Measurements from ENCODE around the gene CRABP2. TPM values are rescaled to one million over a fixed set of nuclear protein-coding genes. Genes with fewer than 3 reads are reported as not detected.

CRABP2 gene
- total RNA-seq, 2 experiments from 2014 or later, result 0.78 to 0.89 TPM

DNA sequence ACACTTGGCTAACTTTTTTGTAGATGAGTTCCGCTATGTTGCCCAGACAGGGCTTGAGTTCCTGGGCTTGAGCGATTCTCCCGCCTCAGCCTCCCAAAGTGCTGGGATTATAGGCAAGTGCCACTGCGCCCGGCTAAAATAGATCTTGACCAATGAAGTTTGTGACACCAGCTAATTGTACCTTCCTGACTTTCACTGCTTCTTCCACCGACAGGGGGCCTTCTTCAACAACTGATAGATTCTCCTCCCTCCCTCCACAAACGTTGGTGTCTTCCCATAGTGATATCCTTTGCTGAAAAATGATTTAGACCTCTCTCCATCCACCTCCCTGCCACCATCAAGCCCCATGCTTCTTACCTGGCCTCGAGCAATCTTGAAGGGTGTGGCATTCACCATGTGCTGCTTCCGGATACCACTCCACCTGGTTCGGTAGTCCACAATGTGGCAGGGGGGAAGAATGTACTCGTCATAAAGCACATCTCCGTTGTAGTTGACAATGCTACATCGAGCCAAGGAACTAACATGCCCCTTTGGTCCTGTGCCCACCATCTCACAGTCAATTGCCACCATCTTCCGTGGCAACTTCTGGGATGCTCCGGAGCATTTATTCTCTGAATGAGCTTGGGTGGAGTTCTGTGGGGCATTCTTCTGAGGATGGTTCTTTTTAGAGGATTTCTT, 21.3 kb upstream of the CRABP2 start:
- ChIA-PET CTCF (interaction anchor here (0.7 to 11.7 kb wide), 41 partner anchors 10 to 161 kb away, joined by 3 to 164 read pairs (median 5); partner anchors contain the start of genes CRABP2, HDGF, INSRR and MRPL24), POLR2A (interaction anchor here (1.0 to 2.1 kb wide), 4 partner anchors 15 to 37 kb away, joined by 3 to 12 read pairs (median 4); partner anchors contain the start of genes HDGF and MRPL24)

DNA sequence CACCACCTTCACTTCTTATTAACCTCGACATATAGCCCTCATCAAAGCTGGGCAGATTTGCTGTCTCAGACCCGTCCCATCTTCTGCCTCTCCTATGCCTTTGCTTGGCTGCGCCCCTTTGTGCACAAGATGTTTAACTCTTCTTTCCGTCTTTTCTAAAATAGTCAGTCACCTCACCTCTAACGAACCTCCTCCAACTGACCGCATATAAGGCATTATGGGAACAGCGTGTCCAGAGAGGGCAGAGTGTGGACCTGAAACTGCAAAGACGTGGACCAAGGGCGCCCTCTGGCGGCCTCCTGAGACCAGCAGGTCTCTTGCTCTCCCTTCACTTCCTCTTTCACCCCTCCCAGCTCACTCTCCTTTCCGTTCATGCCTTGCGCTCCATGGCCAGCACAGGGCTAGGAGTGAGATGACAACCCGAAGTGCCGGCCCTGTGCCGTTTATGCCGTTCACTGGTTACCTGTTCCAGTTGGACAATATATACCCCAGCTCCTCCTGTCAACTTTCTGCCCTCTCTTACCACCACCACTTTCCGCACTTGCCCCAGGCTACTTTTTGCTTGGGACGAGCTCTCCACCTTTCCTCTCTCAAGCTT, 20.4 kb upstream of the CRABP2 start:
- ChIA-PET POLR2A (interaction anchor here (1.0 to 2.1 kb wide), 5 partner anchors 15 to 82 kb away, joined by 3 to 12 read pairs (median 4); partner anchors contain the start of genes HDGF and MRPL24), CTCF (interaction anchor here (0.7 to 11.7 kb wide), 46 partner anchors 11 to 241 kb away, joined by 3 to 164 read pairs (median 5); partner anchors contain the start of genes CRABP2, HDGF, INSRR and MRPL24)

DNA sequence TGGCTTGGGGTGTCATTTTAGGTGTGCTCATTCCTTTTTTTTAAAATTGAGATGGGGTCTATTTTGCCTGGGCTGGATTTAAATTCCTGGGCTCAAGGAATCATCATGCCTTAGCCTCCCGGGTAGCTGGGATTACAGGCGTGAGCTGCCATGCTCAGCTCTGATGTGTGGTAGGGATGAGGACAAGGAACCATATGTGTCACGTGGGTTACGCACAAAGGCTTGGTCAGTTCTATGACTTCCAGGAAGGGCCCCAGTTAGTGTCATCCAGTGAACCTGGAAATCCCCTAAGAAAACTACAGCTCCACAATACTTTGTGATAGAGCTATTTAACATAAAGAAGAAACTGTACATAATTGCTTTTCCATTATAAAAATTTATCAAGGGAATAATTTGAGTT, 16.2 kb upstream of the CRABP2 start:
- POLR2A ChIA-PET, result interaction anchor here (1.0 kb wide), 2 partner anchors 14 to 16 kb away, joined by 4 to 5 read pairs; partner anchors contain the start of gene CRABP2
- CTCF ChIA-PET, result interaction anchor here (0.8 to 11.7 kb wide), 6 partner anchors 15 to 139 kb away, joined by 3 to 164 read pairs (median 4); partner anchors contain the start of genes HDGF and NTRK1

DNA sequence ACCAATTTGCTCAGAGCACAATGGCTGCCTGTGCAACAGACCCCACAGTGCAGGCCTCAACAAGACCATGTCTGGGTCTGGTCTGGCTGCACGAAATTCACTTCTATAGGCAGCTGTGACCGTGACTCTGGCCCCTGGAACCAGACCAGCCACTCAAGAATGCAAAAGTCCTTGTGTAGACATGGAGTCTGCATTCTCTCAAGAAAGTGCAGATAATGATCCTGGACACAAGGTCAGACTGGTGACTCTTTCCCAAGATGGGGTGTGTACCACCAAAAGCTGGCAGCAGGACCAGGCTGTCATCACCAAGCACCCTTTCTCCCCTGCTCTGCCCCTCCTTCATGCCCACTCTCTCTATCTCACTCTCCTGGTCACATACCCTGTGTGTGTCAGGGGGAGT, 15.7 kb upstream of the CRABP2 start:
- ChIA-PET POLR2A (interaction anchor here (1.0 kb wide), 2 partner anchors 14 to 16 kb away, joined by 4 to 5 read pairs; partner anchors contain the start of gene CRABP2), CTCF (interaction anchor here (1.3 to 11.7 kb wide), 5 partner anchors 14 to 139 kb away, joined by 3 to 164 read pairs (median 5); partner anchors contain the start of genes HDGF and NTRK1)

DNA sequence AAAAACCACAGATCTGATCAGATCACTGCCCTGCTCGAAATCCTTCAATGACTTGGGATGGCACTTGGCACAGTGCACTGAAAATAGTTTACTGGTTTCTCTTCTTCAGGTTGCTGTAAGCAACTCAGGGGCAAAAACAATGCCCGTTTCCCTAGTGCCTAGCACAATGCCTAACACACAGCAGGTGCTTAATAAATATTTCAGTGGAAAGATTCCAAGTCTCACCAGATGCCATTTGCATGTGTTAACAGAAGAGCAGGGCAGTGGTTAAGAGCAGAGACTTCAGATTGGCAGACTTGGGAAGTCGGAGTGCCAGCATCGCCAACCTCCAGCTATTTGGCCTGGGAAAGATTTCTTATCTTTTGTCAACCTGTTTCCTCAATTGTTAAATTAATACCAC, 12.0 kb upstream of the CRABP2 start:
- CTCF ChIA-PET, result interaction anchor here (1.0 kb wide), 1 partner anchor 27 kb away, joined by 3 read pairs; no protein-coding TSS in a partner anchor
- POLR2A ChIA-PET, result no interaction called here

DNA sequence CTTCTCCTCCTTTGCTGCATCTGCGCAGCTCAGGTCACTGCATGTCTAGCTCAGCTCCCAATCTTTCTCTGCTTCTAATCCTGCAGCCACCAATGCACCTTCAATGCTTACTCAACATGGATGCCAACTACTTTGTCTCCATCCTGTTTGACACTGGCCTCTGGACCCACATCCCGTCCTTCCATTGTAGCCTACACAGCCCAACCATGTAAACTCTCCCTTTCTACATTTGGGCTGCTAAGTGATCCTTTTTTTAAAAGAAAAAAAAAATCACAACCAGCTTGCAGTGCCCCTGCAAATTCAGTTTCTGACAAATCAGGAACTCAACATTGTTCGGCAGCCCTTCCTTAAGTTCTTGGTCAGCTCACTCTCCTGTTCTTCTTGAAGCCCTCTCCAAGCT, 9.4 kb upstream of the CRABP2 start:
- CTCF ChIA-PET, result interaction anchor here (1.3 to 4.3 kb wide), 5 partner anchors 9 to 175 kb away, joined by 3 to 32 read pairs (median 4); partner anchors contain the start of genes CRABP2, ISG20L2 and METTL25B
- POLR2A ChIA-PET, result no interaction called here

DNA sequence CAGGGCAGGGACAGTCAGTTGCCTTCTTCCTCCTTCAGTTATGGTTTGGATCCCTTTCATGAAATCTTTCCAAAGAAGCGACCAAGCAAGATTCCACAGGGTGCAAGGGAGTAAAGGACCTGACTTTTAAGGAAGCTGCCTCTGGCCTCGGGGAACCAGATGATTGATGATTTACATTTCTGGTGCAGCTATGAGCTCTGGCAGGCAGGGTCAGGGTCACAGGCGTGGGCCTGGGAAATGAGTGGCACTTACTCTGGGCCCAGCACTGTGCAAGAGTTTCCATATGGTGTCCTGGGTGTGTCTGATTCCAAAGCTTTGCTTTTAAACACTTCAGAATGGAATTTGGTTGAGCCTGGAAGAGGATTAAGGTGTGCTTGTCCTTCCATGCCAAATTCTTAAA, 7.2 kb upstream of the CRABP2 start:
- ChIA-PET POLR2A (no interaction called here), CTCF (interaction anchor here (1.1 to 4.3 kb wide), 4 partner anchors 10 to 88 kb away, joined by 3 to 32 read pairs (median 10); partner anchors contain the start of genes ISG20L2 and METTL25B)

DNA sequence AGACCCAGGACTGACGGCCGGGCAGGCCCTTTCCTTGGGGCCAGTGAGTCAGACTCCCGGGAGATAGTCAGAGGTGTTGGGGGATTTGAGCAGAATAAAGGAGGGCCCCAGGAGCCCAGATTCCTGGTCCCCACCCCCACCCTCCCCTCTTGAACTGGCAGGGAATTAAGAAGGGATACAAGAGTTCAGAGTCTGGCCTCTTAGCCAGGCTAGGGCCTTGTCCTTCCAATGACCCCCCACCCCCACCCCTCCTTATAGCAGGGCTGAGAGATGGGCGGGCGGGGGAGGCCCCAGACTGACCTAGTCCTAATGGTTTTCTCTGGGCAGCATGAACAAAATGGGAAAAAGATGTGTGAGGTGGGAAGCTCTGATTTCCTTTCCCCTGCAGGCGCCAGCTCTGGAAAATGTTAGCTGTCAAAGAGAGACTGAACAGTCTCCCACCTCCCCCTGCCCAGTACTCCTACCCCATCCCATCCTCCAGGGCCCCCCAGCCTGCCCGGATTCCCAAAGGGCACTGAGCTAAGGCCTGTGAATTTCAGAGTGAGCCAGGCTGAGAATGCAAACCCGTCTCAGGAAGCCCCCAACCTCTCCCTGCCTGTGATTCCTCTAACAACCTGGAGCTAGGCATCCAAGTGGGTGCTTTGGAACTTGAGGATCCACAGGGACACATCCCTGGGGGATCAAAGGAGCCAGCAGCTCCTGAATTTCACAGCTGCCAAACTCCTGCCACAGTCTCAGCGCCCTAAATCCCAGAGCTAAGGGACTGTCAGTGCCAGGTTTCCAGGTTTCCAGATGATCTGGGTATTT, 5.8 kb upstream of the CRABP2 start:
- ChIA-PET POLR2A (no interaction called here), CTCF (interaction anchor here (0.6 to 3.7 kb wide), 7 partner anchors 9 to 107 kb away, joined by 3 to 17 read pairs (median 3); no protein-coding TSS in a partner anchor)

DNA sequence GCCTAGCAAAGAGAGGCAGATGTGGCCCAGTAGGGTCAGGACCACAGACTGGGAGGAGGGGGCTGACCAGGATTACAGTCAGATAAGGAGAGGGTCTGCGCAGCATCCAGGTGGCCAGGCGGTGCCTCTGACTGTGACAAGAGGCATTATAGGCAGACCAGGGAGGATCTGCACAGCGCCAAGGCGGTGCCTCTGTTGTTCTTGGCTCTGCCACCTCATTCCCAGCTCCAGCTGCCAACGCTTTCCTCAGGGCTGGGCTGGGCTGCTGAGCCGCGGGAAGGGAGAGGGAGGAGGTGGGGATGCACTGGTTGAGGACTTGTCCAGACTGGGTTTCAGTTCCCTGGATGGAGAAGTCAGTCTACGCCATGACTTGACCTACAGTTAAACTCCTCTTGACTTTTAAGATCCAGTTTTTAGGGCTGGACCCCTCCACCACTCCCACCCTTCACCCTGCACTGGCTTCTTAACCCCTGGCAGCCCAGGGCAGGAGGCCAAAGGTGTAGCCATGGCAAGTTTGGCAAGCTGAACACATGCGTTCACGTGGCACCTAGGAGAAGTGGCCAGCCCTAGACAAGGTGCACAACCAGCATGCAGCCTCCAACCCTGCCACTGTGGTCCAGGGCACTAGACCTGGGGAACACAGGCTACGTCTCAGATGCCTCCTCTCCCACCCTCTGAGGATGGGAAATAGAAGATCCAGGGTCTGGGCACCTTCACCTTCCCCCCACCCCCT, 4.5 kb upstream of the CRABP2 start:
- POLR2A ChIA-PET, result no interaction called here
- CTCF ChIA-PET, result interaction anchor here (0.7 to 3.7 kb wide), 3 partner anchors 8 to 20 kb away, joined by 3 to 17 read pairs (median 6); no protein-coding TSS in a partner anchor

DNA sequence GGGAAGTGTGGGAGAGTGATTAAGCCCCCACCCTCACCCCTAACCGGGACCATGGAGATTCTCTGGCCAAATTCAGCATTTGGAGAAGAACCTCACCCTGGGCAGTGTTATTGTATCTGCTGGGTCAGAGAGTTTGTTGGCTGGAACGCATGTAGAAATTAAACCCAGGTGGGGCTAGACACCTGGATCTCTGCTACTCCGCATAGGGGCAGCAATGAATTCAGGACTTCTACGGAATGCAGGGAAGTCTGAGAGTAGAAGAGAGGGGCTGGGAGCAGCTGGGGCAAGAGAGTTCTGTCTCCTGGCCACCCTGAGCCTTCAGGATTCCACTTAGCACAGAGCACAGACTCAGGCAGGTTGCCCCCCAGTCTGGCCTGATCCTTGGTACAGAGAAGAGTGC, 3.6 kb upstream of the CRABP2 start:
- ChIA-PET POLR2A (interaction anchor here (1.2 kb wide), 1 partner anchor 18 kb away, joined by 4 read pairs; no protein-coding TSS in a partner anchor), CTCF (interaction anchor here (0.7 to 6.3 kb wide), 3 partner anchors 18 to 48 kb away, joined by 3 to 61 read pairs (median 6); partner anchors contain the start of genes ISG20L2 and METTL25B)

DNA sequence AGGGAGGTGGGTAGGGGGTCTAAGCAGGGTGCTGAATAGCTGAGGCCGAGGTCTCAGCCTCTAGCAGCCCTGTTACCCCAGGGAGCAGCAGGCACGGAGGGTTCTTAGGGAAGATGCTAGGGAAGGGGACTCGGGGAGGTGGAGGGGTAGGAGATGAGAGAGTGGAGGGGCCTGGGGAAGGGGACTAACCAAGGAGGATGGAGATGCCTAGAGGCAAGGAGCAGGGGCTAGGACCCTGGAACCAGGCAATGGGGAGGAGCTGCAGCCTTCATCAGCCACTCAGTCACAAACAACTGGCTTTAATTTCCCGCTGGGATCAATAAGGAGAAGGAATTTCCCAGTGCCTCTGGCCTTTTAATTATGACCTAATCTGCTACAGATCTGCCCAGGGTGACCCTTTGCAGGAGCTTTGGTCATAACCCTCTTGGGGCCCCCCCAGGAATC, 2.9 kb upstream of the CRABP2 start:
- ChIA-PET POLR2A (interaction anchor here (1.2 kb wide), 1 partner anchor 19 kb away, joined by 4 read pairs; no protein-coding TSS in a partner anchor), CTCF (interaction anchor here (0.7 to 10.5 kb wide), 5 partner anchors 18 to 49 kb away, joined by 3 to 119 read pairs (median 25); partner anchors contain the start of genes ISG20L2 and METTL25B)

DNA sequence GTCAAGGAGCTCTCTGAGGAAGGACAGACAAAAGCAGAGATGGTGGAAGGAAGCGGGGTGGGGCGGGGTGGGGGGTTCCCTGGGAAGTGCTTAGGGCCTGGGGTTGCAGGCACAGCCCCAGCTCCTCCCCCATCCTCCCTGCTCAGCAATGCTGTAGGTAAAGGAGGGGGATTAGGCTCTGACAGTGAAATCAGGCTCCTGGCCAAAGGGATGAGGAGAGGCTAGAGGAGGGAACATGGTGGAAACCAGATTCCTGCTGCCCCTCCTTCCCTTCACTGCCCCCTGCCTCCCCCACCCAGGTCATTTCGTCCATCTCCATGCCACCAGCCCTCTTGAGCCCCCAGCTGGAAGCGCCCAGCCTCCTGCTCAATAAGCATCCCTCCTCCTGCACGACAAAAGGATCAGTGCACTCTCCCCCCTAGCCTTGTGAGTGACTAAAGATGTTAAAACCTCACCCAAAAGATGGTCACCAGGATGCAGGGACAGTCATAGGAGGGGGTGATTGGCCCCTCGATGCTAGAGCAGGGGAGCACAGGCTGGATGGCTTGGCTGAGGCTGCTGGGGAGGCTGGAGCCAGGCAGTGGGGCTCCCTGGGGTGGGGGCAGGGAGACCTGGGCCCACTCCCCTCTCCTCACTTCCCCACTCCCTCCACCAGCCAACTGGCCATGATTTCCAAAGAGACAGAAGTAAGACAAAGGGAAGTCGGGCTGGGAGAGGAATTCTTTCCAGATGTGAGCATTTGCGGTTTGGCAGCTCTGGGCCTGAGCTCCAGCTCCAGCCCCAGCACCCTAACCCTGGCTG, 2.2 kb upstream of the CRABP2 start:
- ChIA-PET POLR2A (interaction anchor here (0.9 to 2.6 kb wide), 4 partner anchors 14 to 61 kb away, joined by 3 to 10 read pairs (median 4); no protein-coding TSS in a partner anchor), CTCF (interaction anchor here (1.0 to 10.5 kb wide), 10 partner anchors 8 to 220 kb away, joined by 3 to 119 read pairs (median 12); partner anchors contain the start of genes ISG20L2, METTL25B and NES)

DNA sequence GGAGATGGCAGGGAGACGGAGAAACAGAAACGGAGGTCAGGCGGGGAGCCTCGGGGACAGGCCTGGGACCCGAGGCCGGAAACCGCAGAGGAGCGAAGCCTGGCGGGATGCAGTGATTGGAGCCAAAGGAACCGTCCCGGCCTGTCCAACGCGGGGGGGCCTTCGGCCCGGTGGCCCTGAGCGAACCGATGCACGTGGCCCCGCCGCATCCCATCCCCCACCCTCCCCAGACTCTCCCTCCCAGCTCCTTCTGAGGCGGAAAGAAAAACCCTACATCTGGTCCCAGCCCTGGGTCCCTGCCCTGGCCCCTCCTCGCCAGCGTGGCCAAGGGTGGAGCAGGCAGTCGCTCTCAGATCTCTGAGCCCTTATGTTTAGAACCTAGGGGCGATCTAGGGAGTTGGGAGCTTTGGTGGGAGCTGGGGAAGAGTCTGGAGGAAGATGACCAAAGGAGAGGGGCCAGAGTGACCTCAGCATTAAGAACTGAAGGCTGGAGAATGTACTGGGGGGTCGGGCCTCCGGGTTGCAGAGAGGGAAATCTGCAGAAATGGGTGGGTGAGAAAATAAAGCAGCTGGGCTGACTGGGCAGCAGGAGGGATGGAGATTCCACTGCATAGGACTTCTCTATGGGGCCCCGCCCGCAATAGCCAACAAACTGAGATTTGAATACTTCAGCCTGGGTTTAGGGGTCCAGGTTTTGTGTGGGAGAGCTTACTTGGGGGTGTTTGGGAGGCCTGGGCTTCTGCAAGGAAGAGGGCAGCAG, 1.5 kb upstream of the CRABP2 start:
- POLR2A ChIA-PET, result interaction anchor here (0.6 to 2.6 kb wide), 6 partner anchors 12 to 1530 kb away, joined by 3 to 10 read pairs (median 4); no protein-coding TSS in a partner anchor
- CTCF ChIA-PET, result interaction anchor here (0.8 to 10.5 kb wide), 19 partner anchors 9 to 245 kb away, joined by 3 to 119 read pairs (median 5); partner anchors contain the start of genes ISG20L2, METTL25B and NES

DNA sequence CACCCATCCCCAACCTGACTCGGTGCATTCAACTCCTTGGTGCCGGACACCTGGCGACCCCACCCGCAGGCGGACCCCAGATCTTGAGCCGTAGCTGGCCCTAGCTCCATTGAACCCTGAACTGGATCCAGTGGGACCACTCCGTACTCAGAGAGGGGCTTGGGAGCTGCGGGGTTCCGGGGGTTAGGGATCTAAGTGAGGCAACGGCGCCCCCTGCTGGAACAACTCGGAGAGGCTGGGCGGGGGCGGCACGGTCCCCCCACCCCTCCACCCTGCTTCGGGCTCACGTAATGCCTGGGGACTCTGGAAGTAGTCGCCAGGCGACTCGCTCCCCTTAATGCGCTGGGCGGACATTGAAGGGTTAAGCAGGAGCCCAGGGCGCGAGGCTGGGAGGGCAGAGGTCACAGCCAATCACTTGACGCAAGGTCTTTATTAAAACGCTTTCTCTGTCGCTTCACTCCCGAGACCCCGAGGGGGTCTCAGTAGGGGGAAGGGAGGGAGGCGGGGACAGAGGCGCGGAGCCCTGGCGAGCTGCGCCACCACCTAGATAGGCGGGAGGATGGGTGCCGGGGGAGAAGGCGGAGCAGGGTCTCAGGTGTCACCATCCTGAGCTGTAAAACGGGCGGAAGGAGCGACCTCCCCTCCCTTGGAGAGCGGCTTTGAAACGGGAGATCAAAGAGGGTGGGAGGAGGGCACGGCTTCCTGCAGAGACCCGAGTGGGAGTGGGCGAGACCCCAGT, 704 bp upstream of the CRABP2 start:
- POLR2A ChIA-PET, result interaction anchor here (1.0 to 2.6 kb wide), 4 partner anchors 13 to 35 kb away, joined by 3 to 10 read pairs (median 4); no protein-coding TSS in a partner anchor
- CTCF ChIA-PET, result interaction anchor here (0.6 to 10.5 kb wide), 26 partner anchors 10 to 244 kb away, joined by 3 to 119 read pairs (median 4); partner anchors contain the start of genes ISG20L2, METTL25B, NES and PEAR1

DNA sequence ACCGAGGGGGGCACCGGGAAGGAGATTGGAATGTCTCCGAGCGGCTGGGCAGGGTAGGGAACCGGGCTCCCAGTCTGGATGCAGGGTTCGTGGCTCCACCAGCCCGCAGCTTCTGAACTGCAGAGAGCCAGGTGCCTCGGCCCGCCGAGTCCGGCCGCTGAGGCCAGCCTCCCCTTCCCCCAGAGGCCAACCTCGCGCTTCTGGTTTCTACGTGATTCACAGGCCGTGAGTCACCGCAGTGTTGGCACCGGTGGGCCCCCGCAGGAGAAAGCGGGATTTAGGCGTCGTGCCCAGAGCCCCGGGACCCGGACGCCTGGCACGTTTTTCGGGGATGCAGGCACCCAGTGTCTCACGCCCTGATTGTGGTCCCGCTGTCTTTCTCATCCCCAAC, 458 bp downstream of the CRABP2 start:
- ChIA-PET POLR2A (interaction anchor here (0.6 to 2.6 kb wide), 3 partner anchors 15 to 343 kb away, joined by 4 to 10 read pairs (median 4); no protein-coding TSS in a partner anchor), CTCF (interaction anchor here (1.0 to 10.5 kb wide), 9 partner anchors 11 to 189 kb away, joined by 3 to 119 read pairs (median 8); partner anchors contain the start of genes ISG20L2, METTL25B, PEAR1 and PRCC)
